Omental fat pad (tissue), 4 donors: ENCODE measurements around the gene CACNB2. TPM values are rescaled to one million over a fixed set of nuclear protein-coding genes. Genes with fewer than 3 reads are reported as not detected.

ENCODE experiments used
- ATAC-seq: fragments of 150-250 bp; one replicate; pipeline ENCODE4 v1.9.1; 2016; ENCODE audit warnings: mild to moderate bottlenecking, moderate library complexity; ENCODE audit not compliant: low FRiP score
- DNase-seq: peaks from one replicate; pipeline ENCODE4 v3.0.0-alpha.2; 2019; ENCODE audit warnings: low spot score
- CTCF ChIP-seq, 3 donors: fragments of 450-650 bp; IDR thresholded peaks; one replicate each; pipeline ENCODE4 v1.5.1; 2016 to 2017; ENCODE audit warnings: antibody characterized with exemption in 3 of 3, mild to moderate bottlenecking in 3 of 3, moderate library complexity in 2 of 3
- total RNA-seq, 4 donors: library from RNA; depleted of rRNA; stranded (reverse); fragments of >200 nt; gene quantifications; one replicate each; pipeline ENCODE4 v1.1.0, GENCODE V29; 2016

The CACNB2 gene
- total RNA-seq, 4 donors from 2014 or later: 2.0 to 12.1 (median 6.1) TPM

GRCh38 chr10:18325410-18325809 lies 185.2 kb downstream of the CACNB2 start:
- no peak for DNase-seq
- ATAC-seq: no peak
- TF ChIP-seq CTCF (IDR thresholded peaks at IDR 0.05): no peak

DNA sequence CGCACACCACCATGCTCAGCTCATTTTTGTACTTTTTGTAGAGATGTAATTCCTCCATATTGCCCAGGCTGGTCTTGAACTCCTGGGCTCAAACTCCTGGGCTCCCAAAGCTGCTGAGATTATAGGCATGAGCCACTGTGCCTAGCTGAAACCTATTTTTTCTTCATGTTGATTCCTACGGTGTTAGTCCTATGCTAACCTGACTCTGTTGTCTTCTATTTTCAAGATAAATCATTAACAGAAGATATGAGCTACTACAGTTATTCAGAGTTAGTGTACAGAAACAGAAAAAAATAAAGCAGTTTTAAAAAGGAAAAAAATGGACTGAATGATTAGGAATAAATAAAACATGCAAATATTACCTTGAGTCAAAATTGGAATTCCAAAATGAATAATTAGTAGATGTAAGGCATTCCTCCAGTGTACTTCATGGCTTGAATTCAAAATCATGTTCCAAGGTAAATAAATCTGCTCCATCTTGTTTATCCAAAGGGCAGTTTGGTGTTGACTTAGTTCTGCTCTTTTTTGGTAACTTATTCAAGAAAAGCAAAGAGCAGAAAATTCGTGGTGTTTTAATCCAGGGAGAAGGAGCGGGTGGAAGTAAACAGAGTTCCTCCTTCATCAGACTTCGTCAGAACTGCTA lies 185.8 kb downstream of the CACNB2 start:
- ATAC-seq: no peak
- no peak for TF ChIP-seq CTCF (IDR thresholded peaks at IDR 0.05)
- DNase-seq: no peak

GRCh38 chr10:18328941-18329340 lies 188.7 kb downstream of the CACNB2 start:
- DNase-seq (no peak), ATAC-seq (no peak)
- no peak for TF ChIP-seq CTCF (IDR thresholded peaks at IDR 0.05)

DNA sequence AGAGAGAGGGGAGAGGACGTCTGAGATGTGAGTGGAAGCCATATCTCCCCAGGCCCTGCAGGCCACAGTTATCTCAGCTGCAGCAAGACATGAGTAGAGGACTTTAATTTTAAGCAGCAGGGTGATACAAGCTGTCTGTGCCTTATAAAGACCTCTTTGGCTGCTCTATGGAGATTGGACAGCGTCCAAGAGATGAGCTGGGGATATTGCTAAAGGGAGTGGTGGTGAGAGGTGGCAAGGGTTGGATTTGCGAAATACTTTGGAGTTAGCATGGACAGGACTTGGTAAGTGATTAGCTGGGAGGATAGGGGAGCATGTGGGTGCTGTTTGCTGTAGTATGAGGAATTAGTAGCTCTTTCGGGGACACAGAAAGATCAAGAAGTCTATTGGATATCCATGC lies 191.8 kb downstream of the CACNB2 start:
- no peak for ATAC-seq
- TF ChIP-seq CTCF (IDR thresholded peaks at IDR 0.05): no peak
- no peak for DNase-seq

GRCh38 chr10:18332484-18332883 lies 192.3 kb downstream of the CACNB2 start:
- no peak for DNase-seq
- no peak for TF ChIP-seq CTCF (IDR thresholded peaks at IDR 0.05)
- ATAC-seq: no peak

DNA sequence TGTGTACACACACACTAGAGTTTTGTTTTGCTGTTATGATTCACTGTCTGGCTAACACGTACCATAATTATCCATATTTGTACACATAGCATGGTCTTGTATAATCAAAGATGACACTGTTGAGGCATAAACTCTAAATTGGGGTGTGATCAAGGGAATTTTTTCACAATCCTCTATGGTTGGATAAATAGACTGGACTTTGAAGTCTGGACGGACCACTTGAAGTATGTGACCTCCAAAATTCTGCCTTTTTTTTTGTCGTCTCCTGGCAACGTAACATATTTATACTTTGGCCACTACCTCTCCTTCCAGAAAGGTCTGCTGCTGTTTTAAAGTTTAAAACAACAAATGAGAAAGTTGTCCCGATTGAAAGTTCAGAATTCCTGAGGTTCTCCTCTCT lies 193.4 kb downstream of the CACNB2 start:
- DNase-seq (no peak), ATAC-seq (no peak)
- no peak for TF ChIP-seq CTCF (IDR thresholded peaks at IDR 0.05)

DNA sequence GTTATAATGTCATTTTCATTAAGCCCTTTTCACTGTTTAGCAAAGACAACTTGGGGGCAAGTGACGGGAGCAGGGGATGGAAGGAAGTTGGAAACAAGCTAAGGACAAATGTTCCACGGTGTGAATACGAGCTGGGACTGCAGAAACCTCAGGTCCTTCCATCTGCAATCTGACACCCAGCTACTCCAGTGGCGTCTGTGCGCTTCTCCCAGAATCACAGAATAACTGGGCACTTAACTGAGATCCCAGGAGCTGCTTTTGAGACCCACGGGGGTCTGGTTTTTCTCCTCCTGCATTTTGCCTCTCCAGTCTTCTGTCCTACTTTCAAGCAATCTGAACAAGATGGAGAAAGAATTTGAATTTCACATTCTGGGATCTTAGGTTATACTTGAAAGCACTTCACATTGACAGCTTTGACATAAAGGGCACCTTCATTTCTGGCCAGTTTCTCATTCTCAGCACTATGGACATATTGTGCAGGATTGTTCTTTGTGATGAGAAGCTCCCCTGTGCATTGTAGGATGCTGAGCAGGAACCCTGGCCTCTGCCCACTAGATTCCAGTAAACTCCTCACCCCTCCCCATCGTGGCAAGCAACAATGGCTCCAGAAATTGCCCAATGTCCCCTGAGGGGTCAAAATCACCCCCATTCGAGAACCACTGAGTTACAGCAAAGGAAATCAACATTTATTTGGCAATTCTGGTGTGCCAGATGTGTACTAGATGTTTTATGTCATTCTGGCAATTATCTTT lies 194.1 kb downstream of the CACNB2 start:
- no peak for TF ChIP-seq CTCF (IDR thresholded peaks at IDR 0.05)
- ATAC-seq: no peak
- DNase-seq: no peak
